HG03064 (cell line): Measurements from ENCODE around the gene WFS1.

Experiments used
- ATAC-seq: cut with Tn5 transposase; IDR thresholded peaks from one replicate; pipeline ENCODE4 v1.9.1; 2021; ENCODE audit warnings: low read depth; ENCODE audit not compliant: unreplicated experiment

WFS1 gene

GRCh38 chr4:6297266-6297815 lies 27.7 kb downstream of the WFS1 start:
- no peak for ATAC-seq

- no peak for ATAC-seq
Measured at GRCh38 chr4:6298035-6298434, 28.4 kb downstream of the WFS1 start.

- no peak for ATAC-seq
Measured at GRCh38 chr4:6298852-6299251, 29.2 kb downstream of the WFS1 start.

GRCh38 chr4:6299875-6300274 lies 30.2 kb downstream of the WFS1 start:
- ATAC-seq: no peak

GRCh38 chr4:6300359-6300758 lies 30.7 kb downstream of the WFS1 start:
- ATAC-seq: no peak

- ATAC-seq: no peak
Measured at GRCh38 chr4:6301051-6301731, 31.5 kb downstream of the WFS1 start.

GRCh38 chr4:6301732-6302442 lies 32.2 kb downstream of the WFS1 start:
- no peak for ATAC-seq

GRCh38 chr4:6302869-6303268 lies 33.2 kb downstream of the WFS1 start:
- ATAC-seq: no peak

- no peak for ATAC-seq
Measured at GRCh38 chr4:6303943-6304342, 34.3 kb downstream of the WFS1 start.

GRCh38 chr4:6306299-6306698 lies 36.6 kb downstream of the WFS1 start:
- no peak for ATAC-seq

- no peak for ATAC-seq
Measured at GRCh38 chr4:6307230-6307629, 37.6 kb downstream of the WFS1 start.

GRCh38 chr4:6307891-6308290 lies 38.2 kb downstream of the WFS1 start:
- no peak for ATAC-seq

- no peak for ATAC-seq
Measured at GRCh38 chr4:6308899-6309643, 39.4 kb downstream of the WFS1 start.

- ATAC-seq: no peak
Measured at GRCh38 chr4:6309777-6310176, 40.1 kb downstream of the WFS1 start.

- ATAC-seq: no peak
Measured at GRCh38 chr4:6313216-6313615, 43.6 kb downstream of the WFS1 start.

- no peak for ATAC-seq
Measured at GRCh38 chr4:6316461-6317003, 46.9 kb downstream of the WFS1 start.

- ATAC-seq: no peak
Measured at GRCh38 chr4:6318206-6318605, 48.6 kb downstream of the WFS1 start.

- no peak for ATAC-seq
Measured at GRCh38 chr4:6319530-6320150, 50.0 kb downstream of the WFS1 start.

GRCh38 chr4:6320663-6321062 lies 51.0 kb downstream of the WFS1 start:
- no peak for ATAC-seq

GRCh38 chr4:6321361-6321760 lies 51.7 kb downstream of the WFS1 start:
- no peak for ATAC-seq
